Measurements from ENCODE around the gene HAGH. TPM values are rescaled to one million over a fixed set of nuclear protein-coding genes. Genes with fewer than 3 reads are reported as not detected.

Gene HAGH
- total RNA-seq, 1 experiment from 2014 or later = 48.1 TPM

- CTCF ChIA-PET = no interaction called here
Observed at GRCh38 chr16:1768767-1769401, 57.7 kb downstream of the HAGH start.

DNA sequence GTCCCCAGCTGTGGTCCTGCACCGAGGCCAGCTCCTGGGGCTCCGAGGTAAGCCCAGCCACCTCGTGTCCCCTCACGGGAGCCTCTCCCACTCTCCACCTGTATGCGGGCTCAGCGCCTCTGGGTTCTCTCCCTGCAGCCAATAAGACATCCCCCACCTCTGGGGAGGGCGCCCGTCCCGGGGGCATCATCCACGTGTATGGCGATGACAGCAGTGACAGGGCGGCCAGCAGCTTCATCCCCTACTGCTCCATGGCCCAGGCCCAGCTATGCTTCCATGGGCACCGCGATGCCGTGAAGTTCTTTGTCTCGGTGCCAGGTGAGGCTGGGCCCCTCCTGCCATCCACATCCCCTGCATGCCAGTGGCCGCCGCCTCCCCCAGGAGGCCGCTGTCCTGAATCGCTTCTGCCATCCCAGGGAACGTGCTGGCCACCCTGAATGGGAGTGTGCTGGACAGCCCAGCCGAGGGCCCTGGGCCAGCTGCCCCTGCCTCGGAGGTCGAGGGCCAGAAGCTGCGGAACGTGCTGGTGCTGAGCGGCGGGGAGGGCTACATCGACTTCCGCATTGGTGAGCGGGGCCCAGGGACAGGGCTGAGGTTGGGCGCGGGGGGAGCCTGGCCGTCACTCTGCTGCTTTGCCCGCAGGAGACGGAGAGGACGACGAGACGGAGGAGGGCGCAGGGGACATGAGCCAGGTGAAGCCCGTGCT is 58.4 kb downstream of the HAGH start:
- peaks cover 65% of the 10 kb centered on the region for H3K36me3 Mint-ChIP-seq (ENCODE audit: insufficient read depth, unreplicated experiment)
- no peaks in the 10 kb centered on the region for H3K4me1 Mint-ChIP-seq (ENCODE audit: low read depth, unreplicated experiment)
- H3K4me3 ChIP-seq (ENCODE audit: low read depth, low read length) = no peak overlapping the region
- ChIA-PET CTCF (no interaction called here), POLR2A (no interaction called here)
- TF ChIP-seq, protein P1, sequence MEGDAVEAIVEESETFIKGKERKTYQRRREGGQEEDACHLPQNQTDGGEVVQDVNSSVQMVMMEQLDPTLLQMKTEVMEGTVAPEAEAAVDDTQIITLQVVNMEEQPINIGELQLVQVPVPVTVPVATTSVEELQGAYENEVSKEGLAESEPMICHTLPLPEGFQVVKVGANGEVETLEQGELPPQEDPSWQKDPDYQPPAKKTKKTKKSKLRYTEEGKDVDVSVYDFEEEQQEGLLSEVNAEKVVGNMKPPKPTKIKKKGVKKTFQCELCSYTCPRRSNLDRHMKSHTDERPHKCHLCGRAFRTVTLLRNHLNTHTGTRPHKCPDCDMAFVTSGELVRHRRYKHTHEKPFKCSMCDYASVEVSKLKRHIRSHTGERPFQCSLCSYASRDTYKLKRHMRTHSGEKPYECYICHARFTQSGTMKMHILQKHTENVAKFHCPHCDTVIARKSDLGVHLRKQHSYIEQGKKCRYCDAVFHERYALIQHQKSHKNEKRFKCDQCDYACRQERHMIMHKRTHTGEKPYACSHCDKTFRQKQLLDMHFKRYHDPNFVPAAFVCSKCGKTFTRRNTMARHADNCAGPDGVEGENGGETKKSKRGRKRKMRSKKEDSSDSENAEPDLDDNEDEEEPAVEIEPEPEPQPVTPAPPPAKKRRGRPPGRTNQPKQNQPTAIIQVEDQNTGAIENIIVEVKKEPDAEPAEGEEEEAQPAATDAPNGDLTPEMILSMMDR (IDR thresholded peaks at IDR 0.05; ENCODE audit: insufficient read depth in 1 of 2, low read depth in 1 of 2, low read length in 1 of 2, severe bottlenecking in 1 of 2, unreplicated experiment in 1 of 2) = no peak
- no peaks in the 10 kb centered on the region for H3K27me3 ChIP-seq (replicated peaks; ENCODE audit: control insufficient read depth, insufficient read depth, low read length)
- no peaks in the 10 kb centered on the region for H3K9me3 ChIP-seq
- H3K9me3 Mint-ChIP-seq (ENCODE audit: unreplicated experiment) = no peaks in the 10 kb centered on the region
- no peaks in the 10 kb centered on the region for H3K4me1 ChIP-seq
- DNase-seq = no peak
- BruUV-seq (replicated peaks) = no TSS peak
- intact Hi-C loops (cut with micrococcal nuclease; ENCODE audit: unreplicated experiment) = no loop called here
- no peaks in the 10 kb centered on the region for H3K36me3 ChIP-seq (ENCODE audit: control insufficient read depth, insufficient read depth, low read length)
- no peaks in the 10 kb centered on the region for H3K27me3 Mint-ChIP-seq (ENCODE audit: insufficient read depth, unreplicated experiment)
- H3K27ac Mint-ChIP-seq (ENCODE audit: unreplicated experiment) = no peak overlapping the region
- H3K4me3 Mint-ChIP-seq (ENCODE audit: unreplicated experiment) = no peak overlapping the region

More at GRCh38 chr16:1768767-1769401, 57.7 kb downstream of the HAGH start:
- POLR2A ChIA-PET = interaction anchor here (0.5 kb wide), 1 partner anchor 219 kb away, joined by 3 read pairs; no protein-coding TSS in a partner anchor
- H3K27ac Mint-ChIP-seq (ENCODE audit: unreplicated experiment) = no peak overlapping the region
- H3K4me1 ChIP-seq = no peaks in the 10 kb centered on the region
- H3K36me3 Mint-ChIP-seq (ENCODE audit: insufficient read depth, unreplicated experiment) = peaks cover 67% of the 10 kb centered on the region
- intact Hi-C loops (cut with micrococcal nuclease; ENCODE audit: unreplicated experiment) = no loop called here
- H3K4me3 ChIP-seq (ENCODE audit: low read depth, low read length) = no peak overlapping the region
- H3K4me3 Mint-ChIP-seq (ENCODE audit: unreplicated experiment) = no peak overlapping the region
- no peak for DNase-seq
- H3K9me3 Mint-ChIP-seq (ENCODE audit: unreplicated experiment) = no peaks in the 10 kb centered on the region
- H3K9me3 ChIP-seq = no peaks in the 10 kb centered on the region
- H3K27me3 ChIP-seq (replicated peaks; ENCODE audit: control insufficient read depth, insufficient read depth, low read length) = no peaks in the 10 kb centered on the region
- H3K4me1 Mint-ChIP-seq (ENCODE audit: low read depth, unreplicated experiment) = no peaks in the 10 kb centered on the region
- TF ChIP-seq, protein P1 (IDR thresholded peaks at IDR 0.05; ENCODE audit: insufficient read depth in 1 of 2, low read depth in 1 of 2, low read length in 1 of 2, severe bottlenecking in 1 of 2, unreplicated experiment in 1 of 2) = no peak
- no peaks in the 10 kb centered on the region for H3K27me3 Mint-ChIP-seq (ENCODE audit: insufficient read depth, unreplicated experiment)
- BruUV-seq (replicated peaks) = no TSS peak
- no peaks in the 10 kb centered on the region for H3K36me3 ChIP-seq (ENCODE audit: control insufficient read depth, insufficient read depth, low read length)

DNA sequence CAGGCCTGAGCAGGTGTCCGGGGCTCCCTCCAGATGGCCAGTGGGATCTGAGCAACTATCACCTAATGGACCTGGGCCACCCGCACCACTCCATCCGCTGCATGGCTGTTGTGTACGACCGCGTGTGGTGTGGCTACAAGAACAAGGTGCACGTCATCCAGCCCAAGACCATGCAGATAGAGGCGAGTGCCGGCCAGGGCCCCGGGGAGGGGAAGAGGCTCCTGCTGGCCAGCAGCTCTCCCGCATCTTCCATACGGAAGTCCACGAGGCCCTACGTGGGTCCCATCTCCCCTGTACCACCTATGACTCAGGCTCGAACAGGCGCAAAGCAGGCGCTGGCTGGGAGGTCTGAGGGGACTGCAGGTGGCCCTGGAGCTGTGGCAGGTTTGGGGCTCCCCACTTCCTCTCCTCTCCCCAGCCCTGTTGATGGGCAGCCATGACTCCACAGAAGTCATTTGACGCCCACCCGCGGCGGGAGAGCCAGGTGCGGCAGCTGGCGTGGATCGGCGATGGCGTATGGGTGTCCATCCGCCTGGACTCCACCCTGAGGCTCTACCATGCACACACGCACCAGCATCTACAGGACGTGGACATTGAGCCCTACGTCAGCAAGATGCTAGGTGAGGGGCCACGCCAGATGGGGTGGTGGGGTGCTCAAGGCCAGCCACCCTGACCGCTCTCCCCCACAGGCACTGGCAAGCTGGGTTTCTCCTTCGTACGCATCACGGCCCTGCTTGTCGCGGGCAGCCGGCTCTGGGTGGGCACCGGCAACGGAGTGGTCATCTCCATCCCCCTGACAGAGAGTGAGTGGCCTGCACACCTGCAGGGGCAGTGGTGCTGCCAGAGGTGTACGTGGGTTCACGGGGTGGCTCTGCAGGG is 59.3 kb downstream of the HAGH start:
- H3K4me3 ChIP-seq (ENCODE audit: low read depth, low read length) = no peak overlapping the region
- no peak overlapping the region for H3K27ac Mint-ChIP-seq (ENCODE audit: unreplicated experiment)
- peaks cover 57% of the 10 kb centered on the region for H3K36me3 Mint-ChIP-seq (ENCODE audit: insufficient read depth, unreplicated experiment)
- no peaks in the 10 kb centered on the region for H3K36me3 ChIP-seq (ENCODE audit: control insufficient read depth, insufficient read depth, low read length)
- ChIA-PET POLR2A (no interaction called here), CTCF (interaction anchor here (0.6 kb wide), 1 partner anchor 39 kb away, joined by 3 read pairs; no protein-coding TSS in a partner anchor)
- TF ChIP-seq, protein P1 (IDR thresholded peaks at IDR 0.05; ENCODE audit: insufficient read depth in 1 of 2, low read depth in 1 of 2, low read length in 1 of 2, severe bottlenecking in 1 of 2, unreplicated experiment in 1 of 2) = no peak
- H3K27me3 Mint-ChIP-seq (ENCODE audit: insufficient read depth, unreplicated experiment) = no peaks in the 10 kb centered on the region
- H3K9me3 ChIP-seq = no peaks in the 10 kb centered on the region
- intact Hi-C loops (cut with micrococcal nuclease; ENCODE audit: unreplicated experiment) = no loop called here
- no peaks in the 10 kb centered on the region for H3K4me1 ChIP-seq
- H3K9me3 Mint-ChIP-seq (ENCODE audit: unreplicated experiment) = no peaks in the 10 kb centered on the region
- DNase-seq = no peak
- no TSS peak for BruUV-seq (replicated peaks)
- no peak overlapping the region for H3K4me3 Mint-ChIP-seq (ENCODE audit: unreplicated experiment)
- no peaks in the 10 kb centered on the region for H3K27me3 ChIP-seq (replicated peaks; ENCODE audit: control insufficient read depth, insufficient read depth, low read length)
- H3K4me1 Mint-ChIP-seq (ENCODE audit: low read depth, unreplicated experiment) = no peaks in the 10 kb centered on the region

Measured in Caco-2 (cell line).